Neural cell (in vitro differentiated cells): Measurements from ENCODE around the gene BCL6. TPM values are rescaled to one million over a fixed set of nuclear protein-coding genes. Genes with fewer than 3 reads are reported as not detected.

Source experiments
- H2AFZ ChIP-seq: fragments of 200-600, 300-800 bp; sonication (generic), shearing (Covaris generic); 2 replicates; pipeline ENCODE4 v1.6.0; 2014; ENCODE audit warnings: low read depth, mild to moderate bottlenecking, antibody characterized with exemption, low read length, moderate library complexity
- H3F3A ChIP-seq: fragments of 200-600 bp; shearing (Covaris generic); 2 replicates; pipeline ENCODE4 v1.6.1; 2016; ENCODE audit warnings: mild to moderate bottlenecking, moderate library complexity, mixed read lengths, antibody characterized with exemption, low read length; ENCODE audit not compliant: insufficient read depth, poor library complexity, severe bottlenecking
- H3K27ac ChIP-seq: fragments of 200-600, 300-800 bp; sonication (generic), shearing (Covaris generic); 2 replicates; pipeline ENCODE4 v1.5.1; 2014; ENCODE audit warnings: mild to moderate bottlenecking, low read length, moderate library complexity
- H3K27me3 ChIP-seq: fragments of 300-800, 200-600 bp; sonication (generic), shearing (Covaris generic); 2 replicates; pipeline ENCODE4 v1.6.0; 2014; ENCODE audit warnings: mild to moderate bottlenecking, low read depth, low read length, moderate library complexity; ENCODE audit not compliant: insufficient read depth
- H3K36me3 ChIP-seq: fragments of 300-800, 200-600 bp; sonication (generic), shearing (Covaris generic); 2 replicates; pipeline ENCODE4 v1.5.1; 2014; ENCODE audit warnings: mild to moderate bottlenecking, antibody characterized with exemption, low read length, moderate library complexity; ENCODE audit not compliant: insufficient read depth
- H3K4me2 ChIP-seq: fragments of 300-800, 200-600 bp; sonication (generic), shearing (Covaris generic); 2 replicates; pipeline ENCODE4 v1.6.0; 2014; ENCODE audit warnings: mild to moderate bottlenecking, low read length
- H3K4me3 ChIP-seq: fragments of 300-800, 200-600 bp; sonication (generic), shearing (Covaris generic); 2 replicates; pipeline ENCODE4 v1.5.1; 2014; ENCODE audit warnings: mild to moderate bottlenecking, low read length, moderate library complexity
- H3K79me2 ChIP-seq: fragments of 200-600 bp; shearing (Covaris generic); replicated peaks from 2 replicates; pipeline ENCODE4 v1.6.0; 2014; ENCODE audit warnings: mild to moderate bottlenecking, low read length, moderate library complexity; ENCODE audit not compliant: insufficient read depth
- H3K9ac ChIP-seq: fragments of 300-800, 200-600 bp; sonication (generic), shearing (Covaris generic); 2 replicates; pipeline ENCODE4 v1.6.1; 2016; ENCODE audit warnings: mild to moderate bottlenecking, low read length, mixed read lengths
- H3K9me2 ChIP-seq: fragments of 200-600 bp; shearing (Covaris generic); 2 replicates; pipeline ENCODE4 v1.6.1; 2016; ENCODE audit warnings: mild to moderate bottlenecking, low read length, mixed read lengths; ENCODE audit not compliant: insufficient read depth
- H3K9me3 ChIP-seq: fragments of 200-600, 300-800 bp; sonication (generic), shearing (Covaris generic); 2 replicates; pipeline ENCODE4 v1.6.1; 2016; ENCODE audit warnings: mild to moderate bottlenecking, mixed run types, low read length, moderate library complexity, mixed read lengths
- H4K20me1 ChIP-seq: fragments of 200-600 bp; shearing (Covaris generic); 2 replicates; pipeline ENCODE4 v1.6.1; 2016; ENCODE audit warnings: mild to moderate bottlenecking, mixed run types; ENCODE audit not compliant: insufficient read depth
- EP300 ChIP-seq: fragments of 450-650 bp; conservative IDR thresholded peaks from 2 replicates; pipeline ENCODE4 v1.6.1; 2014; ENCODE audit warnings: antibody characterized with exemption, mild to moderate bottlenecking, moderate library complexity; ENCODE audit not compliant: poor library complexity, severe bottlenecking
- EZH2 ChIP-seq: fragments of 200-600, 300-800 bp; shearing (Covaris generic), sonication (generic); IDR thresholded peaks from 2 replicates; pipeline ENCODE4 v1.6.1; 2014; ENCODE audit warnings: antibody characterized with exemption, low read length, borderline replicate concordance, mild to moderate bottlenecking; ENCODE audit not compliant: insufficient read depth, poor library complexity, severe bottlenecking
- MXI1 ChIP-seq: fragments of 450-650 bp; conservative IDR thresholded peaks from 2 replicates; pipeline ENCODE4 v1.6.1; 2014; ENCODE audit warnings: antibody characterized with exemption, mild to moderate bottlenecking; ENCODE audit not compliant: poor library complexity, severe bottlenecking
- POLR2AphosphoS5 ChIP-seq: IDR thresholded peaks from 2 replicates; pipeline ENCODE4 v1.6.1; 2012
- RAD21 ChIP-seq: fragments of 450-650 bp; conservative IDR thresholded peaks from 2 replicates; pipeline ENCODE4 v1.6.1; 2014; ENCODE audit warnings: antibody characterized with exemption, mild to moderate bottlenecking, moderate library complexity
- SMC3 ChIP-seq: fragments of 450-650 bp; conservative IDR thresholded peaks from 2 replicates; pipeline ENCODE4 v1.6.1; 2014; ENCODE audit warnings: antibody characterized with exemption, mild to moderate bottlenecking, moderate library complexity; ENCODE audit not compliant: poor library complexity
- TAF1 ChIP-seq: IDR thresholded peaks from 2 replicates; pipeline ENCODE4 v1.6.1; 2012; ENCODE audit warnings: low read depth
- polyA plus RNA-seq: library from polyadenylated mRNA; depleted of rRNA; stranded (reverse); fragments of >200 nt; gene quantifications from 2 replicates; pipeline ENCODE4 v1.2.3, GENCODE V29; 2014
- TF ChIP-seq, protein P1 (sequence below): IDR thresholded peaks from 2 replicates; pipeline ENCODE4 v1.6.1; 2012; ENCODE audit warnings: borderline replicate concordance
- TF ChIP-seq, protein P2 (sequence below): fragments of 450-650 bp; IDR thresholded peaks from 2 replicates; pipeline ENCODE4 v1.5.1; 2014; ENCODE audit warnings: antibody characterized with exemption, mild to moderate bottlenecking, moderate library complexity; ENCODE audit not compliant: poor library complexity, severe bottlenecking

Gene BCL6
- polyA plus RNA-seq, 1 donor from 2014 or later: 5.2 TPM

DNA sequence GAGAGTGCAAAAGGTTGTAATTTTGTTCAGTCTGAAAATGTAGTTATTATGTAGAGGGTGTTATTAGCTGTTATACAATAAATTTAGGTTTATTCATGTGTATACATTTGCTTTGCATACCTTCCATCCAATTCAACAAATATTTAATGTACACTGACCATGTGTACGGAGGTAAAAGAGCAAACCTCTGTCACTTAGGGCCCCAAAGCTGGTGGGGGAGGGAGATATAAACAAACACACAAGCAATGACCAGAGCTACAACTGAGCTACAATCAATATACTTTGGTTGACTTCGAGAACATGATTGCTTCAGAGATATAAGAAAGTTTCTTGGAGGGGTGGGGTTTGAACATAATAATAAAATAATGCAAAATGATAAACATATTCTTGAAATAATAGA is 17.5 kb upstream of the BCL6 start:
- no peaks in the 10 kb centered on the region for H3K9me2 ChIP-seq
- H3K4me3 ChIP-seq: no peak overlapping the region
- no peaks in the 10 kb centered on the region for H3F3A ChIP-seq
- H3K27me3 ChIP-seq: no peaks in the 10 kb centered on the region
- TF ChIP-seq EP300: no peak
- TF ChIP-seq MXI1: no peak
- TF ChIP-seq, protein P1, sequence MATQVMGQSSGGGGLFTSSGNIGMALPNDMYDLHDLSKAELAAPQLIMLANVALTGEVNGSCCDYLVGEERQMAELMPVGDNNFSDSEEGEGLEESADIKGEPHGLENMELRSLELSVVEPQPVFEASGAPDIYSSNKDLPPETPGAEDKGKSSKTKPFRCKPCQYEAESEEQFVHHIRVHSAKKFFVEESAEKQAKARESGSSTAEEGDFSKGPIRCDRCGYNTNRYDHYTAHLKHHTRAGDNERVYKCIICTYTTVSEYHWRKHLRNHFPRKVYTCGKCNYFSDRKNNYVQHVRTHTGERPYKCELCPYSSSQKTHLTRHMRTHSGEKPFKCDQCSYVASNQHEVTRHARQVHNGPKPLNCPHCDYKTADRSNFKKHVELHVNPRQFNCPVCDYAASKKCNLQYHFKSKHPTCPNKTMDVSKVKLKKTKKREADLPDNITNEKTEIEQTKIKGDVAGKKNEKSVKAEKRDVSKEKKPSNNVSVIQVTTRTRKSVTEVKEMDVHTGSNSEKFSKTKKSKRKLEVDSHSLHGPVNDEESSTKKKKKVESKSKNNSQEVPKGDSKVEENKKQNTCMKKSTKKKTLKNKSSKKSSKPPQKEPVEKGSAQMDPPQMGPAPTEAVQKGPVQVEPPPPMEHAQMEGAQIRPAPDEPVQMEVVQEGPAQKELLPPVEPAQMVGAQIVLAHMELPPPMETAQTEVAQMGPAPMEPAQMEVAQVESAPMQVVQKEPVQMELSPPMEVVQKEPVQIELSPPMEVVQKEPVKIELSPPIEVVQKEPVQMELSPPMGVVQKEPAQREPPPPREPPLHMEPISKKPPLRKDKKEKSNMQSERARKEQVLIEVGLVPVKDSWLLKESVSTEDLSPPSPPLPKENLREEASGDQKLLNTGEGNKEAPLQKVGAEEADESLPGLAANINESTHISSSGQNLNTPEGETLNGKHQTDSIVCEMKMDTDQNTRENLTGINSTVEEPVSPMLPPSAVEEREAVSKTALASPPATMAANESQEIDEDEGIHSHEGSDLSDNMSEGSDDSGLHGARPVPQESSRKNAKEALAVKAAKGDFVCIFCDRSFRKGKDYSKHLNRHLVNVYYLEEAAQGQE: no peak
- no peak for TF ChIP-seq SMC3
- TF ChIP-seq TAF1: no peak
- TF ChIP-seq RAD21: no peak
- TF ChIP-seq EZH2: no peak
- no peak for TF ChIP-seq POLR2AphosphoS5
- TF ChIP-seq, protein P2, sequence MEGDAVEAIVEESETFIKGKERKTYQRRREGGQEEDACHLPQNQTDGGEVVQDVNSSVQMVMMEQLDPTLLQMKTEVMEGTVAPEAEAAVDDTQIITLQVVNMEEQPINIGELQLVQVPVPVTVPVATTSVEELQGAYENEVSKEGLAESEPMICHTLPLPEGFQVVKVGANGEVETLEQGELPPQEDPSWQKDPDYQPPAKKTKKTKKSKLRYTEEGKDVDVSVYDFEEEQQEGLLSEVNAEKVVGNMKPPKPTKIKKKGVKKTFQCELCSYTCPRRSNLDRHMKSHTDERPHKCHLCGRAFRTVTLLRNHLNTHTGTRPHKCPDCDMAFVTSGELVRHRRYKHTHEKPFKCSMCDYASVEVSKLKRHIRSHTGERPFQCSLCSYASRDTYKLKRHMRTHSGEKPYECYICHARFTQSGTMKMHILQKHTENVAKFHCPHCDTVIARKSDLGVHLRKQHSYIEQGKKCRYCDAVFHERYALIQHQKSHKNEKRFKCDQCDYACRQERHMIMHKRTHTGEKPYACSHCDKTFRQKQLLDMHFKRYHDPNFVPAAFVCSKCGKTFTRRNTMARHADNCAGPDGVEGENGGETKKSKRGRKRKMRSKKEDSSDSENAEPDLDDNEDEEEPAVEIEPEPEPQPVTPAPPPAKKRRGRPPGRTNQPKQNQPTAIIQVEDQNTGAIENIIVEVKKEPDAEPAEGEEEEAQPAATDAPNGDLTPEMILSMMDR: no peak
- H3K9ac ChIP-seq: no peak overlapping the region
- H3K79me2 ChIP-seq: no peaks in the 10 kb centered on the region
- H3K27ac ChIP-seq: no peak overlapping the region
- H3K9me3 ChIP-seq: no peaks in the 10 kb centered on the region
- H2AFZ ChIP-seq: no peak overlapping the region
- H3K4me2 ChIP-seq: no peak overlapping the region
- H3K36me3 ChIP-seq: no peaks in the 10 kb centered on the region
- no peaks in the 10 kb centered on the region for H4K20me1 ChIP-seq

DNA sequence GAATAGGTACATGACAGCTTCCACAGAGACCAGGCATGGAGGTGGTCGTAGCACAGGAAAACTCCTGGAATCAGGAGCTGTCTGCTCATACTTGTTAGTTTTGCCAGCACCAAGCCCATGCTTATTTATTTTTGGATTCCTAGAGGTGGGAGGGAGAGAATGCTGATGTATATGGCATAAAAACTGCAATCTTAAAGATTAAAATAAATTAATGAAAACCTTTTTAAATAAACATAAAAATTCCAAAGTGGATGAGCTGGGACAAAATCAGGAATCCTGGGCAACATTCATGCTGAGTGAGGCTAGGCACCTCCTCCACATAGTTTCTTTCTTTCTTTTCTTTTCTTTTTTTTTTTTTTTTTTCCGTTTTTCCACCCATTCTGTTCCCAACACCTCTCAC is 14.3 kb upstream of the BCL6 start:
- no peak overlapping the region for H3K4me3 ChIP-seq
- H4K20me1 ChIP-seq: no peaks in the 10 kb centered on the region
- no peaks in the 10 kb centered on the region for H3K36me3 ChIP-seq
- no peaks in the 10 kb centered on the region for H3K9me2 ChIP-seq
- no peak overlapping the region for H3K27ac ChIP-seq
- H3K79me2 ChIP-seq: no peaks in the 10 kb centered on the region
- no peak overlapping the region for H3K4me2 ChIP-seq
- no peaks in the 10 kb centered on the region for H3F3A ChIP-seq
- H2AFZ ChIP-seq: no peak overlapping the region
- H3K27me3 ChIP-seq: no peaks in the 10 kb centered on the region
- H3K9me3 ChIP-seq: no peaks in the 10 kb centered on the region
- no peak overlapping the region for H3K9ac ChIP-seq
- TF ChIP-seq, protein P2: no peak
- TF ChIP-seq SMC3 (no peak), MXI1 (no peak), TAF1 (no peak), EZH2 (no peak), RAD21 (no peak), EP300 (no peak), POLR2AphosphoS5 (no peak)
- TF ChIP-seq, protein P1: no peak
